SHP77 (cell line): ENCODE measurements around the gene EPHA2.
A peak's percentile ranks its signal among the peaks of the same experiment; 100 is the strongest.
"Not testable (repeated sequence)": the region's sequence is repeated elsewhere in the genome, so short reads cannot be mapped to it uniquely, and the experiment has no call there.

Source experiments
- DNase-seq, 2 experiments: peaks; one replicate each; lab custom pipeline; 2025; lab: John Stamatoyannopoulos, UW

EPHA2 gene

GRCh38 chr1:16183765-16184556, 28.1 kb upstream of the EPHA2 start:
- DNase-seq: no peak

- DNase-seq: no peak
These were observed 27.3 kb upstream of the EPHA2 start for GRCh38 chr1:16183179-16183578.

DNA sequence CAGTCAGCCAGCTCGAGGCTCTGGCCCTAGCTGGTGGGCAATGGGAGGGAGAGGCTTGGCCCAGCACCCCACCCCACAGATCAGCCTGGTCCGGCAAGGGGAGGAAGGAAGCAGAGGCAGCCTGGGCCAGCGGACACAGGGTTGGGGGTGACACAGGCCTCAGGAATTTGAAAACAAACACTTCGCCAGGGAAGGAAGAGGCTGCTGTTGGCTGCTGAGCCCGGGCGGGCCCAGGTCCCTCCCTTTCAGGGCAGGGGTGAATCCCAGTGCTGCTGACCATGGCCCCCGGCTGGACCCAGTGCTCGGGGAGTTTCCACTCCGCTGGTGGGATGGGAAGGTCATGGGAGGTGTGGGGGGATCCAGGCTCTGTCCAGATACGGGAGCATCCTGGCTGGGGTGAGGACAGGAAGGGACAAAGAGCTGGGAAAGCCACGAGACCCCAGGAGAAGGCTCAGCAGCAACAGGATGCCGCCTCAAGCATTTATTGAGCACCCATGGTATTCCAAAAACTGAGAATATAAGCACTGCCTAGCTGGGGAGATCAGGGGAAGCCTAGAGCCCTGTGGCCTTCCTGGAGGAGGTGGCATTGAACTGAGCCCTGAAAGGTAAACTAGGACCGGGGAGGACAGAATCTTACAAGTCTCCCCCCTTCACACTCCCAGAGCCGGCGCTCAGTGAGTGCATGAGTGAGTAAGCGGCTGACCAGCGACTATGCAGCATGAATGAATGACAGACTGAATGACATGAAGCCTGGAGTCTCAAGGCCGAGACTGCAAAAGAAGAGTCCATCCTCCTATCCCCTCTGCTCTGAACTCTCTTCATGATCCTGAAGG, 26.2 kb upstream of the EPHA2 start:
- no peak for DNase-seq

GRCh38 chr1:16180291-16180824, 24.5 kb upstream of the EPHA2 start:
- DNase-seq: no peak

DNA sequence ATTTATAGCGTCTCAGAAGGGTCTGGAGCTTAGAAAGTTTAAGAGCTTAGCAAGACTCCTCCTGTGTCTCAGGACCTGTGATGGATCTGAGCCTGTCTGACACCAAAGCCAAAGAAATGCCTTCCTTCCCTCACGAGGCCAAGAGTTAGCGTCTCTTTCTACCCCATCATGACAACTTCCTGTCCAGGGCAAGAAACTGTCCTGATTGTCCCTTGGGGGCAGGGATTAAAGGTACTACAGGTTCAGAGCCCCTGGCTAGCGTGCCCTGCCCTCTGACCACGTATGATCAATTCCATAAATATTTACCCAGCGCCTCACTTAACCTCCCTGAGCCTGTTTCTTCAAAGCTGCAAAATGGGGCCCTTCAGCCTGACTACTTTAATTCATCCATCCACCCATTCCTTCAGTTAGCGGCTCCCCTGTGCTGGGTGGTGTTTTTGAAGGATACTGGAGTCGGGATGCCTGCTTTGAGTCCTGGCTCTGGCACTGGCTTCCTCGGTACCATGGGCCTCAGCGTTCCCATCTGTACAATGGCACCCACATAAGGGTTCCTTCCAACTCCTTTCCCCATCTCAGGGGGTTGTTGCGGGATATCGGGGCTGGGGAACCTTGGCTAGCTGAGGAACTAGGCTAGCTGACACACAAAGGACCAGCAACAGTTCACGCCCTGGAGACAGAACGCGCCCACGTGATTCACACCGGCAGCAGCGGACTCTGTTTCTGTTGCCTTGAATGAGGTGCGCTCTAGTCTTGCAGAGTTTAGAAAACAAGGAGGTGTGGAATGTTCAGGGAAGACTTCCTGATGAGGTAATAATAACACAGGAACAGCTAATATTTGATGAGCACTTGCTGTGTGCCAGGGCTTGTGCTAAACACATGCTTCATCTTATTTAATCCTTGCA, 23.0 kb upstream of the EPHA2 start:
- no peak for DNase-seq

DNA sequence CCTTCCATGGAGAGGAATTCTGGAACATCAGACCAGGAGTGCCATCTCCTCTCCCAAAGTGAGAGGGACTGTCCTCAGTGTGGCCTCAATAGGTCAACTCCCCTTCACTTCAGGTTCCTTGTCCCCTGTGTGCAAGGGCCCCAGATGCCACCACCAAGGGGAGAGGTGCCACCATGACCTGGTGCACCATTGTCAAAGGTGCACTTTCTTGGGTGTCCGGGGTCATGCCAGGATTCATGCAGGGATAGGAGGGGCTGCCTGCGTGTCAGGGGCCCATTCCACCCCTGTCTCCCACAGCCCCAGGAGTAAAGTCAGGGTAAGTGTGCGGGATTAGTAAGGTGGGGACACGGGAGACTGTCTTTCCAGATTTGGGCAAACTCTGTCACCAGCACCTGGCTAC, 21.4 kb upstream of the EPHA2 start:
- no peak for DNase-seq

GRCh38 chr1:16176653-16177052, 20.8 kb upstream of the EPHA2 start:
- DNase-seq: no peak

GRCh38 chr1:16175610-16176553, 20.0 kb upstream of the EPHA2 start:
- peak in 1 of 2 experiments; percentile 49 for DNase-seq

DNA sequence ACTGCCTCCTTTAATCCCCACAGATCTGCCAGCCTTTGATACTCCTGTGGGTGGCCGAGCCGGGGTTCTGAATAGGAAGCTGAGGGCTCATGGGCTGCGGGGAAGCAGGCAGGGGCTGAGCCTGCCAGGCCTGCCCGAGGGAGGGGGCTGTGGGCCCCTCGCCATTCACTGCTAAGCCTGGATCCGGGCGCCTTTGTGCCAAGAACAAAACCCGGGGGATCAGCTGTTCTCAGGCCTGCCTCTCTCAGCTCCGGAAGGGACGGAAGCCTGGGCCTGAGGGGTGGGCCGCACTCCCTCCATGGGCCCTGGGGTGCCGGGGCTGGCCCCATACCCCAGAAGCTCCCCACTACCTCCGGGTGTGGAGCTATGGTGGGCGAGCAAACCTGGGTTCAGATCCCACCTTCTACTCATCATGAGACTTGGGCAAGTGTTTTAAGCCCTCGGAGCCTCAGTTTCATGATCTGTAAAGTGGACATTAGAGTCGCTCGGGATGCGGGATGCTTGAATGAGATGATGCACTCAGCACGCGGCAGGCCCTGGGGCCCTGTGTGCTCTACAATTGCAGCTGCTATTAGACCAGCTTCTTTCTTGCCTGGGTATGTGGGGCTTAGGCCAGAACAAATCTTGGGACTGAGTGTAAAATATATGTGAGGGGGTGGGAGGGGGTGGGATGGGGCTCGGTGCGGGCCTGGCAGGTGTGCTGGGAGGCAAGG, 19.2 kb upstream of the EPHA2 start:
- no peak for DNase-seq

- no peak for DNase-seq
These were observed 18.5 kb upstream of the EPHA2 start for GRCh38 chr1:16174261-16174868.

- no peak for DNase-seq
These were observed 17.8 kb upstream of the EPHA2 start for GRCh38 chr1:16173447-16174260.

- no peak for DNase-seq
These were observed 17.1 kb upstream of the EPHA2 start for GRCh38 chr1:16172964-16173446.

GRCh38 chr1:16172218-16172830, 16.5 kb upstream of the EPHA2 start:
- DNase-seq: no peak

DNA sequence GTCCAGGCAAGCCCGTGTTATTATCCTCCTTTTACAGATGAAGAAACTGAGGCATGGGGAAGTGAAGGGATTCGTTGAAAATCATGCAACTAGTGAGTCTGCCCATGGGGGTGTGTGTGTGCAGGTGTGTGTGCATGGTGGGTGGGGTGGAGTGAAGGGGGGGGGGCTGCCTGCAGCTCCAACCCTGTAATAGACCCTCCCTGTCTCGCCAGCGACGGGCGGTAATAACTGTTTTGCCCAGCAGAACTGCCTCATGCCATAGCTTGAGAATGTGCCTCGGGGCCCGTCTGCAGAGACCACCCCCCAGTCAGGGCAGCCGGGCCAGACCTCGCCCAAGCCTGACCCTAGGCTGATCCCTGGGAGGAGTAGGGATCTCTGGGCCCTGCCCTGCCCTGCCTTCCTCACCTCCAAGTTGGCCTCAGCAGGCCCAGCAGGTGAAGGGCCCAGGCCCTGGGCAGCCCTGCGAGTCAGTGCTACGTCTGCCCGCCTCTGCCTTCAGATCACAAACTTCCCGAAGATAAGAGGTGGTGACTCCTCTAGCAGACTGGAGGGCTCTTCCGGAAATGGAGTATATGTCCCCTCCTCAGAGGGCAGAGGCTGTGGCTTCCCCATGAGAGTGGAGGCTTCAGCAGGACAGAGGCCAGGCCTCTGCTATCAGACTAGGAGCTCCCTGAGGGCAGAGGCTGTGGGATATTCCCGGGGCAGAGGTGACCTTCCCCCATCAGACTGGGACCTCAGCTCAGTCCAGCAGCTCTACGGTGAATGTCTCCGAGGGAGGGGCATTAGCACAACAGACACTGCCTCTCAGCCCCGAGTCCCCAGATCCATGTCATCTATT, 15.7 kb upstream of the EPHA2 start:
- DNase-seq: no peak

GRCh38 chr1:16170283-16170673, 14.4 kb upstream of the EPHA2 start:
- DNase-seq: no peak

- no peak for DNase-seq
These were observed 12.9 kb upstream of the EPHA2 start for GRCh38 chr1:16168622-16169360.

DNA sequence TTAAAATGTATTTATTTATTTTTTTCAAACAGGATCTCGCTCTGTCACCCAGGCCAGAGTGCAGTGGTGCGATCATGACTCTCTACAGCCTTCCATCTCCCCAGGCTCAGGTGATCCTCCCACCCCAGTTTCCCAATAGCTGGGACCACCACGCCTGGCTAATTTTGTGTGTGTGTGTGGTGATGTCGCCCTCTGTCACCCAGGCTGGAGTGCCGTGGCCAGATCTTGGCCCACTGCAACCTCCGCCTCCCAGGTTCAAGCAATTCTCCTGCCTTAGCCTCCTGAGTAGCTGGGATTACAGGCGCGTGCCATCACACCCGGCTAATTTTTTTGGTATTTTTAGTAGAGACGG, 12.3 kb upstream of the EPHA2 start:
- DNase-seq: not testable (repeated sequence)
